HG02852 (cell line): ENCODE data around the gene RHOH.
"Not testable (repeated sequence)": the region's sequence is repeated elsewhere in the genome, so short reads cannot be mapped to it uniquely, and the experiment has no call there.

Experiments used
- ATAC-seq: cut with Tn5 transposase; IDR thresholded peaks from one replicate; pipeline ENCODE4 v1.9.1; 2021; ENCODE audit warnings: mild to moderate bottlenecking, moderate library complexity; ENCODE audit not compliant: unreplicated experiment

The RHOH gene

GRCh38 chr4:40290611-40291186, 93.9 kb downstream of the RHOH start:
- ATAC-seq, result not testable (repeated sequence)

GRCh38 chr4:40292313-40292759, 95.5 kb downstream of the RHOH start:
- no peak for ATAC-seq

- ATAC-seq, result no peak
These were observed 97.5 kb downstream of the RHOH start for GRCh38 chr4:40294339-40294738.

GRCh38 chr4:40295030-40295429, 98.2 kb downstream of the RHOH start:
- ATAC-seq, result not testable (repeated sequence)

DNA sequence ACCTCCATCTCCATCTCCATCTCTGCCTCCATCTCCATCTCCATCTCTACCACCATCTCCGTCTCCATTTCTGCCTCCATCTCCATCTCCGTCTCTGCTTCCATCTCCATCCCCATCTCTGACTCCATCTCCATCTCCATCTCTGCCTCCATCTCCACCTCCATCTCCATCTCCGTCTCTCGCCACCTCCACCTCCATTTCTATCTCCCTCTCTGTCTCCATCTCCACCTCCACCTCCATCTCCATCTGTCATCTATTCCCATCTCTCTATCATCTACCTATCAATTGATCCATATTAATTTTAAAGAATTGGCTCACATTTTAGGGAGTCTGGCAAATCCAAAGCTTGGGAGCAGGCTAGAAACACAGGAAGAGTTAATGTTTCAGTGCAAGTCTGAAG, 98.7 kb downstream of the RHOH start:
- no peak for ATAC-seq
